GM19043 (cell line): ENCODE data around the gene PIGZ.
A peak's percentile ranks its signal among the peaks of the same experiment; 100 is the strongest.

Experiments
- ATAC-seq: cut with Tn5 transposase; IDR thresholded peaks from one replicate; pipeline ENCODE4 v1.9.1; 2021; ENCODE audit warnings: low read depth; ENCODE audit not compliant: unreplicated experiment

PIGZ gene

GRCh38 chr3:196985298-196985697 is 16.7 kb upstream of the PIGZ start:
- no peak for ATAC-seq

GRCh38 chr3:196983186-196983585 is 14.6 kb upstream of the PIGZ start:
- no peak for ATAC-seq

- ATAC-seq = no peak
Measured at GRCh38 chr3:196981657-196982056, 13.0 kb upstream of the PIGZ start.

- no peak for ATAC-seq
Measured at GRCh38 chr3:196979545-196979944, 10.9 kb upstream of the PIGZ start.

GRCh38 chr3:196976941-196977340 is 8.3 kb upstream of the PIGZ start:
- ATAC-seq = no peak

- ATAC-seq = no peak
Measured at GRCh38 chr3:196975349-196975748, 6.7 kb upstream of the PIGZ start.

- no peak for ATAC-seq
Measured at GRCh38 chr3:196974661-196975060, 6.0 kb upstream of the PIGZ start.

GRCh38 chr3:196971094-196971698 is 2.6 kb upstream of the PIGZ start:
- no peak for ATAC-seq

- ATAC-seq = no peak
Measured at GRCh38 chr3:196970547-196971093, 2.0 kb upstream of the PIGZ start.

GRCh38 chr3:196969660-196970546 is 1.3 kb upstream of the PIGZ start:
- peak; percentile 44 for ATAC-seq

GRCh38 chr3:196969134-196969659 is 564 bp upstream of the PIGZ start:
- peak; percentile 39 for ATAC-seq

GRCh38 chr3:196967412-196968232 is 1.0 kb downstream of the PIGZ start:
- no peak for ATAC-seq

- no peak for ATAC-seq
Measured at GRCh38 chr3:196966526-196967401, 1.9 kb downstream of the PIGZ start.

- no peak for ATAC-seq
Measured at GRCh38 chr3:196965804-196966173, 2.8 kb downstream of the PIGZ start.

GRCh38 chr3:196965112-196965803 is 3.4 kb downstream of the PIGZ start:
- no peak for ATAC-seq

- ATAC-seq = no peak
Measured at GRCh38 chr3:196963631-196963953, 5.0 kb downstream of the PIGZ start.

- no peak for ATAC-seq
Measured at GRCh38 chr3:196962930-196963630, 5.6 kb downstream of the PIGZ start.

GRCh38 chr3:196962108-196962929 is 6.3 kb downstream of the PIGZ start:
- ATAC-seq = no peak
